HUDEP-2 (cell line): ENCODE results near the gene BLVRB.
"Not testable (repeated sequence)": the region's sequence is repeated elsewhere in the genome, so short reads cannot be mapped to it uniquely, and the experiment has no call there.

Experiments
- DNase-seq, 76 experiments: peaks; one replicate each; lab custom pipeline; 2025; ENCODE audit not compliant: unreplicated experiment in 76 of 76; lab: John Stamatoyannopoulos, UW

Gene BLVRB

GRCh38 chr19:40492274-40492673 lies 26.7 kb upstream of the BLVRB start:
- no peak for DNase-seq

- no peak for DNase-seq
These were observed 24.3 kb upstream of the BLVRB start for GRCh38 chr19:40489882-40490230.

GRCh38 chr19:40486017-40486416 lies 20.5 kb upstream of the BLVRB start:
- no peak for DNase-seq

GRCh38 chr19:40475878-40476644 lies 10.5 kb upstream of the BLVRB start:
- peak in 1 of 76 experiments; percentile 15 for DNase-seq

- DNase-seq, result no peak
These were observed 9.2 kb upstream of the BLVRB start for GRCh38 chr19:40474737-40475136.

GRCh38 chr19:40472516-40472915 lies 7.0 kb upstream of the BLVRB start:
- no peak for DNase-seq

GRCh38 chr19:40471111-40471510 lies 5.6 kb upstream of the BLVRB start:
- DNase-seq, result no peak

- DNase-seq, result no peak
These were observed 3.5 kb upstream of the BLVRB start for GRCh38 chr19:40469011-40469410.

- no peak for DNase-seq
These were observed 1.6 kb upstream of the BLVRB start, which contains the start of gene SPTBN4 for GRCh38 chr19:40466985-40467734. SPTBN4 (plus strand) TSS chr19:40467001; CDS start chr19:40472622, 5,621 bp downstream.

- DNase-seq, result peak in 16 of 76 experiments; percentile 53 to 91 (median 66)
These were observed 857 bp upstream of the BLVRB start for GRCh38 chr19:40466219-40466984.

GRCh38 chr19:40465025-40465556 lies 454 bp downstream of the BLVRB start:
- DNase-seq, result peak in 37 of 76 experiments; percentile 42 to 97 (median 81)

GRCh38 chr19:40464059-40465024 lies 1.2 kb downstream of the BLVRB start:
- DNase-seq, result peak in 75 of 76 experiments; percentile 86 to 99 (median 95)

- DNase-seq, result peak in 16 of 76 experiments; percentile 15 to 69 (median 48)
These were observed 1.9 kb downstream of the BLVRB start for GRCh38 chr19:40463587-40464037.

- DNase-seq, result no peak
These were observed 3.8 kb downstream of the BLVRB start for GRCh38 chr19:40461669-40462221.

GRCh38 chr19:40460185-40460584 lies 5.4 kb downstream of the BLVRB start:
- DNase-seq, result no peak

- no peak for DNase-seq
These were observed 7.0 kb downstream of the BLVRB start for GRCh38 chr19:40458597-40458974.

- DNase-seq, result no peak
These were observed 7.5 kb downstream of the BLVRB start for GRCh38 chr19:40457953-40458596.

- DNase-seq, result no peak
These were observed 8.5 kb downstream of the BLVRB start for GRCh38 chr19:40457048-40457447.

- DNase-seq, result not testable (repeated sequence)
These were observed 11.6 kb downstream of the BLVRB start for GRCh38 chr19:40453943-40454342.
